ENCODE data around the gene RRM2.

GRCh38 chr2:10158681-10159080, 36.1 kb downstream of the RRM2 start:
- TF ChIP-seq CTCF (conservative IDR thresholded peaks at IDR 0.05; ENCODE audit: low read depth in 2 of 2): no peak
- no peak for TF ChIP-seq REST (IDR thresholded peaks at IDR 0.05; ENCODE audit: unreplicated experiment)
- TF ChIP-seq STAT1 (IDR thresholded peaks at IDR 0.05; ENCODE audit: unreplicated experiment): no peak
